ENCODE data around the gene SRP68. TPM values are rescaled to one million over a fixed set of nuclear protein-coding genes. Genes with fewer than 3 reads are reported as not detected.

The SRP68 gene
- total and polyA plus RNA-seq, 2 of the 8 experiments (the other 6 are each of a cell fraction or from before 2014, with no cell fraction given) = 57.7 to 83.5 TPM

- H3K9me3 ChIP-seq (ENCODE audit: insufficient read depth in 2 of 2, low read depth in 1 of 2, low read length in 1 of 2) = no peaks in the 10 kb centered on the region
- H3K27me3 ChIP-seq (replicated peaks in 1 of 4; ENCODE audit: control insufficient read depth in 3 of 4, extremely low read depth in 1 of 4, insufficient read depth in 3 of 4, low read length in 3 of 4) = no peaks in the 10 kb centered on the region
- H3K79me1 ChIP-seq (ENCODE audit: low read depth, low read length) = no peaks in the 10 kb centered on the region
- no peak overlapping the region for H2BK12ac ChIP-seq (ENCODE audit: low read depth, low read length)
- H3K14ac ChIP-seq (ENCODE audit: insufficient read length) = no peak overlapping the region
- 96% methylated on average over 3 of the region's 3 CpGs; no CpG with 5 or more reads in 1 of the 2 experiments for WGBS, 2 experiments (ENCODE audit: extremely low coverage in 1 of 2, insufficient coverage in 1 of 2, insufficient read length in 1 of 2, insufficient replicate concordance in 2 of 2, low coverage in 1 of 2, low lambda C conversion rate in 2 of 2, missing lambda C conversion rate in 1 of 2)
- DNase-seq (ENCODE audit: low read depth in 1 of 2, low spot score in 2 of 2) = no peak
- no peak overlapping the region for H3K4me3 ChIP-seq (ENCODE audit: extremely low read depth in 1 of 4, insufficient read depth in 2 of 4, low read depth in 3 of 4, low read length in 4 of 4)
- TF ChIP-seq CREB1 (IDR thresholded peaks at IDR 0.05) = peak; percentile 75; the same call in 1 of the 2 replicates
- no peak for TF ChIP-seq JUND (IDR thresholded peaks at IDR 0.05; ENCODE audit: low read length)
- H3K27ac ChIP-seq (ENCODE audit: low read depth, low read length) = no peak overlapping the region
- no peak overlapping the region for H4K5ac ChIP-seq (ENCODE audit: insufficient read length, low read depth, low read length)
- H3K4ac ChIP-seq (replicated peaks; ENCODE audit: insufficient read length, low read depth, low read length) = no peak overlapping the region
- no peak overlapping the region for H3K18ac ChIP-seq (ENCODE audit: extremely low read depth, low read length)
- no peak overlapping the region for H2AK5ac ChIP-seq (ENCODE audit: low read depth, low read length)
- H3K36me3 ChIP-seq (ENCODE audit: control insufficient read depth in 2 of 4, insufficient read depth in 4 of 4, low read length in 3 of 4) = peaks cover 17 to 41% (median 31%) of the 10 kb centered on the region in 4 experiments
- H2BK120ac ChIP-seq (replicated peaks; ENCODE audit: low read depth, low read length) = no peak overlapping the region
- no peak overlapping the region for H4K91ac ChIP-seq (replicated peaks; ENCODE audit: insufficient read length, low read length)
- POLR2A ChIA-PET (ENCODE audit: partially characterized antibody) = no interaction called here
- no peak overlapping the region for H3K4me2 ChIP-seq (ENCODE audit: insufficient read depth in 1 of 2, low read depth in 2 of 2, low read length in 2 of 2)
- H2AFZ ChIP-seq (ENCODE audit: low read length) = no peak overlapping the region
- H3K9ac ChIP-seq (replicated peaks in 1 of 4; ENCODE audit: extremely low read depth in 1 of 4, low read depth in 3 of 4, low read length in 3 of 4) = no peak overlapping the region
- peaks cover 0 to 5% of the 10 kb centered on the region in 2 experiments for H4K20me1 ChIP-seq (replicated peaks in 1 of 2; ENCODE audit: control insufficient read depth in 1 of 2, insufficient read depth in 2 of 2, low read length in 2 of 2)
- FAIRE-seq = no peak
- H3K23me2 ChIP-seq (ENCODE audit: low read depth, low read length) = no peaks in the 10 kb centered on the region
- no peak overlapping the region for H3K56ac ChIP-seq (replicated peaks; ENCODE audit: insufficient read length, low read depth, low read length)
- no peak overlapping the region for H2BK5ac ChIP-seq (ENCODE audit: low read depth, low read length)
- no peak overlapping the region for H3K23ac ChIP-seq (ENCODE audit: insufficient read length)
- H2BK15ac ChIP-seq (ENCODE audit: low read length) = no peak overlapping the region
- H3K4me1 ChIP-seq (replicated peaks in 1 of 4; ENCODE audit: control insufficient read depth in 3 of 4, insufficient read depth in 4 of 4, low read length in 3 of 4) = peaks cover 0 to 20% (median 8%) of the 10 kb centered on the region in 4 experiments; a peak in 6 of 7 replicates
- CTCF ChIA-PET (ENCODE audit: partially characterized antibody) = interaction anchor here (0.9 to 13.7 kb wide), 3 partner anchors 11 to 30 kb away, joined by 5 to 229 read pairs (median 5); partner anchors contain the start of gene CDK3
- no peak overlapping the region for H2BK20ac ChIP-seq (ENCODE audit: low read length)
- no peaks in the 10 kb centered on the region for H3K79me2 ChIP-seq (ENCODE audit: control insufficient read depth in 1 of 2, insufficient read depth in 2 of 2, low read length in 2 of 2)
- no peak overlapping the region for H4K8ac ChIP-seq (ENCODE audit: extremely low read depth, insufficient read depth, low read length)
Observed at GRCh38 chr17:76038050-76038449, 34.3 kb downstream of the SRP68 start.

Data from H1 (cell line).